Spleen (tissue), 11 donors: Measurements from ENCODE around the gene EFCAB9. TPM values are rescaled to one million over a fixed set of nuclear protein-coding genes. Genes with fewer than 3 reads are reported as not detected.
"Not testable (repeated sequence)": the region's sequence is repeated elsewhere in the genome, so short reads cannot be mapped to it uniquely, and the experiment has no call there.

Experiments
- DNase-seq: peaks from one replicate; pipeline ENCODE4 v3.0.0-alpha.2; 2020
- H3K27ac ChIP-seq, 8 donors: fragments of 200-600 bp; sonication (generic) in 7 of 8; 1 replicate in 4 of 8; 2 replicates in 4 of 8; pipeline versions ENCODE4 v1.5.0 to v1.8.0; 2016 to 2021; ENCODE audit warnings: inconsistent platforms in 4 of 8, mild to moderate bottlenecking in 4 of 8, moderate library complexity in 1 of 8
- H3K27me3 ChIP-seq, 7 donors: fragments of 200-600 bp; sonication (generic) in 6 of 7; replicated peaks in 1 of 7; 1 replicate in 4 of 7; 2 replicates in 3 of 7; pipeline versions ENCODE4 v1.5.0 to v1.8.0; 2016 to 2021; ENCODE audit warnings: inconsistent platforms in 3 of 7, mild to moderate bottlenecking in 1 of 7
- H3K36me3 ChIP-seq, 6 donors: fragments of 200-600 bp; sonication (generic) in 5 of 6; 1 replicate in 4 of 6; 2 replicates in 2 of 6; pipeline versions ENCODE4 v1.5.0 to v1.8.0; 2016 to 2021; ENCODE audit warnings: inconsistent platforms in 2 of 6
- H3K4me1 ChIP-seq, 6 donors: fragments of 200-600 bp; sonication (generic) in 5 of 6; 1 replicate in 3 of 6; 2 replicates in 3 of 6; pipeline versions ENCODE4 v1.5.0 to v1.8.0; 2016 to 2021; ENCODE audit warnings: inconsistent platforms in 3 of 6
- H3K4me3 ChIP-seq, 8 donors: fragments of 200-600 bp; sonication (generic) in 7 of 8; 1 replicate in 4 of 8; 2 replicates in 4 of 8; pipeline versions ENCODE4 v1.5.0 to v1.8.0; 2016 to 2021; ENCODE audit warnings: inconsistent platforms in 4 of 8, mild to moderate bottlenecking in 4 of 8, moderate library complexity in 2 of 8
- H3K9me3 ChIP-seq, 8 donors: fragments of 200-600 bp; sonication (generic) in 7 of 8; 1 replicate in 4 of 8; 2 replicates in 4 of 8; pipeline versions ENCODE4 v1.5.0 to v1.8.0; 2016 to 2021; ENCODE audit warnings: inconsistent platforms in 4 of 8
- CTCF ChIP-seq, 11 experiments: fragments of 200-600 bp in 7 of 11; fragments of 450-650 bp in 4 of 11; sonication (generic) in 4 of 11; IDR thresholded peaks in 8 of 11; conservative IDR thresholded peaks in 3 of 11; 1 replicate in 7 of 11; 2 replicates in 4 of 11; pipeline versions ENCODE4 v1.4.0 to v1.8.0; 2016 to 2021; ENCODE audit warnings: antibody characterized with exemption in 11 of 11, inconsistent platforms in 4 of 11, mild to moderate bottlenecking in 1 of 11
- POLR2A ChIP-seq, 3 donors: fragments of 450-650 bp; IDR thresholded peaks; one replicate each; pipeline ENCODE4 v1.5.1; 2017; ENCODE audit warnings: antibody characterized with exemption in 3 of 3, mild to moderate bottlenecking in 1 of 3
- POLR2AphosphoS5 ChIP-seq, 3 donors: sonication (generic); formaldehyde crosslinking; IDR thresholded peaks; one replicate each; pipeline ENCODE4 v1.5.1; 2017; ENCODE audit warnings: antibody characterized with exemption in 3 of 3
- WGBS, 5 donors: extraction: QIAGEN DNeasy Blood & Tissue Kit in 3 of 5; methylation state at CpG; one replicate each; pipeline versions ENCODE4 v1.1.5 to v1.1.7; 2013 to 2018; 5-methylcytosine and 5-hydroxymethylcytosine counted together
- intact Hi-C: fragments of 100-400 bp; cut with DNase I; formaldehyde crosslinking; loops from one replicate; pipeline ENCODE4 v1.15.0; 2023; ENCODE audit warnings: low total_unique reads
- polyA plus RNA-seq, 3 donors: library from polyadenylated mRNA; stranded (reverse); fragments of 200-250 nt; gene quantifications; one replicate each; pipeline ENCODE4 v1.2.1, GENCODE V29; 2013
- total RNA-seq, 7 donors: library from RNA; depleted of rRNA in 3 of 7; stranded (reverse); fragments of >200 nt in 3 of 7; fragmentation: NEBNext Ultra II Directional in 4 of 7; extraction: Animal tissue kit (Norgen Biotek cat#: 25700) in 4 of 7; gene quantifications; one replicate each; pipeline versions ENCODE4 v1.1.0 to v1.2.1, GENCODE V29; 2016 to 2021
- donor health status: healthy with polysubstance abuse.
- donor health status: DM: no; HTN: no; CAD: no; lungs with moderate emphysema.
- donor health status: DM: no; HTN: no; CAD: no.
- donor health status: Bipolar disorder and iron deficiency.
- donor health status: healthy.
- donor health status: DM: no; HTN: no; CAD: no.
- donor health status: DM: yes; HTN: yes; CAD: no.

EFCAB9 gene
- total and polyA plus RNA-seq, 10 donors: not detected

- 63 to 83% (median 78%) methylated on average over 6 of the region's 6 CpGs for WGBS, 5 donors
- DNase-seq: no peak
- H3K4me3 ChIP-seq: no peak overlapping the region
- peaks cover 0 to 17% (median 4%) of the 10 kb centered on the region in 6 donors for H3K4me1 ChIP-seq
- no peaks in the 10 kb centered on the region for H3K9me3 ChIP-seq
- peaks cover 0 to 5% (median 0%) of the 10 kb centered on the region in 7 donors for H3K27me3 ChIP-seq
- no peaks in the 10 kb centered on the region for H3K36me3 ChIP-seq
- TF ChIP-seq POLR2AphosphoS5 (IDR thresholded peaks at IDR 0.05): no peak
- TF ChIP-seq POLR2A (IDR thresholded peaks at IDR 0.05): no peak
- no peak for TF ChIP-seq CTCF (IDR thresholded peaks at IDR 0.05 in 8 of 11, conservative IDR thresholded peaks at IDR 0.05 in 3 of 11)
- H3K27ac ChIP-seq: no peak overlapping the region
- intact Hi-C loops: no loop called here
These were observed 6.5 kb downstream of the EFCAB9 start for GRCh38 chr5:172200476-172200875.

- H3K27ac ChIP-seq, H3K27me3 ChIP-seq, intact Hi-C loops, H3K4me3 ChIP-seq, DNase-seq, H3K9me3 ChIP-seq: not testable (repeated sequence)
- 75 to 92% (median 87%) methylated on average over 11 of the region's 11 CpGs for WGBS, 5 donors
- peaks cover 0 to 11% (median 0%) of the 10 kb centered on the region in 6 donors for H3K4me1 ChIP-seq
- peaks cover 0 to 13% (median 0%) of the 10 kb centered on the region in 6 donors for H3K36me3 ChIP-seq
These were observed 12.0 kb downstream of the EFCAB9 start for GRCh38 chr5:172205984-172206383.

GRCh38 chr5:172207511-172207910, 13.5 kb downstream of the EFCAB9 start:
- 22 to 46% (median 27%) methylated on average over 3 of the region's 3 CpGs for WGBS, 5 donors
- Histone ChIP-seq H3K4me1 (peaks cover 0 to 11% (median 0%) of the 10 kb centered on the region in 6 donors), H3K27me3 (no peaks in the 10 kb centered on the region), H3K27ac (no peak overlapping the region), H3K4me3 (no peak overlapping the region), H3K36me3 (peaks cover 0 to 28% (median 8%) of the 10 kb centered on the region in 6 donors), H3K9me3 (no peaks in the 10 kb centered on the region)
- no peak for TF ChIP-seq CTCF (IDR thresholded peaks at IDR 0.05 in 8 of 11, conservative IDR thresholded peaks at IDR 0.05 in 3 of 11)
- no peak for TF ChIP-seq POLR2AphosphoS5 (IDR thresholded peaks at IDR 0.05)
- no peak for TF ChIP-seq POLR2A (IDR thresholded peaks at IDR 0.05)
- intact Hi-C loops: no loop called here
- no peak for DNase-seq

GRCh38 chr5:172209714-172210113, 15.7 kb downstream of the EFCAB9 start:
- H3K36me3 ChIP-seq: peaks cover 0 to 46% (median 8%) of the 10 kb centered on the region in 6 donors
- DNase-seq: no peak
- H3K27me3 ChIP-seq: no peaks in the 10 kb centered on the region
- H3K4me3 ChIP-seq: no peak overlapping the region
- no peaks in the 10 kb centered on the region for H3K9me3 ChIP-seq
- no peak for TF ChIP-seq CTCF (IDR thresholded peaks at IDR 0.05 in 8 of 11, conservative IDR thresholded peaks at IDR 0.05 in 3 of 11)
- TF ChIP-seq POLR2A (IDR thresholded peaks at IDR 0.05): no peak
- TF ChIP-seq POLR2AphosphoS5 (IDR thresholded peaks at IDR 0.05): no peak
- peaks cover 0 to 11% (median 0%) of the 10 kb centered on the region in 6 donors for H3K4me1 ChIP-seq
- no peak overlapping the region for H3K27ac ChIP-seq
- WGBS, 5 donors: 94 to 99% (median 95%) methylated on average over 2 of the region's 2 CpGs
- intact Hi-C loops: no loop called here

- 93 to 98% (median 94%) methylated on average over 8 of the region's 8 CpGs for WGBS, 5 donors
- Histone ChIP-seq H3K9me3 (no peaks in the 10 kb centered on the region), H3K36me3 (peaks cover 0 to 53% (median 8%) of the 10 kb centered on the region in 6 donors), H3K4me1 (peaks cover 0 to 11% (median 0%) of the 10 kb centered on the region in 6 donors), H3K27me3 (no peaks in the 10 kb centered on the region), H3K27ac (no peak overlapping the region), H3K4me3 (no peak overlapping the region)
- TF ChIP-seq POLR2AphosphoS5 (IDR thresholded peaks at IDR 0.05): no peak
- TF ChIP-seq CTCF (IDR thresholded peaks at IDR 0.05 in 8 of 11, conservative IDR thresholded peaks at IDR 0.05 in 3 of 11): no peak
- TF ChIP-seq POLR2A (IDR thresholded peaks at IDR 0.05): no peak
- intact Hi-C loops: no loop called here
- no peak for DNase-seq
These were observed 17.7 kb downstream of the EFCAB9 start for GRCh38 chr5:172211676-172212075.
